H9 (cell line): ENCODE data around the gene OPHN1. TPM values are rescaled to one million over a fixed set of nuclear protein-coding genes. Genes with fewer than 3 reads are reported as not detected.

Experiments used
- DNase-seq: peaks from one replicate; pipeline ENCODE4 v3.0.0-alpha.2; 2017
- H2AFZ ChIP-seq: one replicate; pipeline ENCODE4 v1.6.1; 2013; ENCODE audit warnings: mild to moderate bottlenecking, low read length, control low read depth, moderate library complexity
- H2AK5ac ChIP-seq: 2 replicates; pipeline ENCODE4 v1.6.1; 2013; ENCODE audit warnings: low read length, control low read depth, mixed read lengths; ENCODE audit not compliant: insufficient read length
- H2BK120ac ChIP-seq: one replicate; pipeline ENCODE4 v1.6.1; 2013; ENCODE audit warnings: low read depth, mild to moderate bottlenecking, low read length, control low read depth, inconsistent platforms; ENCODE audit not compliant: poor library complexity, severe bottlenecking
- H2BK12ac ChIP-seq: 2 replicates; pipeline ENCODE4 v1.6.1; 2013; ENCODE audit warnings: low read length, control low read depth, mixed read lengths, low read depth; ENCODE audit not compliant: insufficient read length
- H2BK15ac ChIP-seq: 2 replicates; pipeline ENCODE4 v1.6.1; 2013; ENCODE audit warnings: low read depth, low read length, control low read depth
- H2BK20ac ChIP-seq: one replicate; pipeline ENCODE4 v1.6.1; 2013; ENCODE audit warnings: low read depth, mild to moderate bottlenecking, low read length, control low read depth, inconsistent platforms; ENCODE audit not compliant: poor library complexity, severe bottlenecking
- H2BK5ac ChIP-seq: 2 replicates; pipeline ENCODE4 v1.6.1; 2013; ENCODE audit warnings: low read length, control low read depth, mixed read lengths; ENCODE audit not compliant: insufficient read length
- H3K14ac ChIP-seq: 2 replicates; pipeline ENCODE4 v1.6.1; 2013; ENCODE audit warnings: low read length, control low read depth; ENCODE audit not compliant: insufficient read depth
- H3K18ac ChIP-seq: 2 replicates; pipeline ENCODE4 v1.6.1; 2013; ENCODE audit warnings: low read depth, mild to moderate bottlenecking, mixed read lengths, low read length, control low read depth; ENCODE audit not compliant: insufficient read length
- H3K23ac ChIP-seq: 2 replicates; pipeline ENCODE4 v1.6.1; 2013; ENCODE audit warnings: low read length, control low read depth, mixed read lengths, low read depth; ENCODE audit not compliant: insufficient read length
- H3K23me2 ChIP-seq: 2 replicates; pipeline ENCODE4 v1.6.1; 2013; ENCODE audit warnings: low read depth, mild to moderate bottlenecking, mixed read lengths, low read length, control low read depth; ENCODE audit not compliant: insufficient read length, poor library complexity, severe bottlenecking
- H3K27ac ChIP-seq: 2 replicates; pipeline ENCODE4 v1.5.1; 2013; ENCODE audit warnings: low read length, control low read depth, mixed read lengths, low read depth; ENCODE audit not compliant: insufficient read length
- H3K27me3 ChIP-seq: 2 replicates; pipeline ENCODE4 v1.6.1; 2013; ENCODE audit warnings: low read length, control low read depth, inconsistent platforms; ENCODE audit not compliant: insufficient read depth
- H3K4ac ChIP-seq: 2 replicates; pipeline ENCODE4 v1.6.1; 2013; ENCODE audit warnings: low read depth, mild to moderate bottlenecking, control low read depth, inconsistent platforms, low read length, moderate library complexity
- H3K4me1 ChIP-seq: 2 replicates; pipeline ENCODE4 v1.6.1; 2013; ENCODE audit warnings: low read length, control low read depth, inconsistent platforms; ENCODE audit not compliant: insufficient read depth
- H3K4me2 ChIP-seq: 2 replicates; pipeline ENCODE4 v1.6.1; 2013; ENCODE audit warnings: low read length, control low read depth, mixed read lengths; ENCODE audit not compliant: insufficient read length, insufficient read depth
- H3K56ac ChIP-seq: 2 replicates; pipeline ENCODE4 v1.6.1; 2013; ENCODE audit warnings: low read depth, mild to moderate bottlenecking, mixed read lengths, low read length, control low read depth; ENCODE audit not compliant: insufficient read length
- H3K79me1 ChIP-seq: 2 replicates; pipeline ENCODE4 v1.6.1; 2013; ENCODE audit warnings: low read depth, mild to moderate bottlenecking, moderate library complexity, low read length, control low read depth, inconsistent platforms; ENCODE audit not compliant: insufficient read depth, poor library complexity, severe bottlenecking
- H3K79me2 ChIP-seq: 2 replicates; pipeline ENCODE4 v1.6.1; 2013; ENCODE audit warnings: low read length, control low read depth, inconsistent platforms; ENCODE audit not compliant: insufficient read depth
- H3K9ac ChIP-seq: 2 replicates; pipeline ENCODE4 v1.6.1; 2013; ENCODE audit warnings: low read length, control low read depth, mixed read lengths; ENCODE audit not compliant: insufficient read length; ENCODE audit errors: extremely low read depth
- H3K9me3 ChIP-seq: one replicate; pipeline ENCODE4 v1.6.1; 2013; ENCODE audit warnings: low read depth, low read length, inconsistent platforms; ENCODE audit not compliant: control insufficient read depth
- H3T11ph ChIP-seq: one replicate; pipeline ENCODE4 v1.6.1; 2013; ENCODE audit warnings: mild to moderate bottlenecking, low read length, control low read depth, inconsistent platforms
- H4K20me1 ChIP-seq: one replicate; pipeline ENCODE4 v1.6.1; 2013; ENCODE audit not compliant: control insufficient read depth, insufficient read length, insufficient read depth
- H4K5ac ChIP-seq: 2 replicates; pipeline ENCODE4 v1.6.1; 2013; ENCODE audit warnings: low read depth, mild to moderate bottlenecking, mixed read lengths, low read length, control low read depth; ENCODE audit not compliant: insufficient read length
- H4K8ac ChIP-seq: replicated peaks from 2 replicates; pipeline ENCODE4 v1.6.1; 2013; ENCODE audit warnings: low read length, control low read depth, mixed read lengths, low read depth; ENCODE audit not compliant: insufficient read length
- H4K91ac ChIP-seq: 2 replicates; pipeline ENCODE4 v1.6.1; 2013; ENCODE audit warnings: low read depth, mild to moderate bottlenecking, moderate library complexity, mixed read lengths, low read length, control low read depth; ENCODE audit not compliant: insufficient read length
- H3K27ac Mint-ChIP-seq, 3 experiments: 2 replicates in 2 of 3; 3 replicates in 1 of 3; pipeline ENCODE4 v1.8.0; 2020 to 2021; ENCODE audit warnings: mixed read lengths in 3 of 3, mild to moderate bottlenecking in 1 of 3, moderate library complexity in 1 of 3
- H3K27me3 Mint-ChIP-seq: 2 replicates; pipeline ENCODE4 v1.8.0; 2021; ENCODE audit warnings: low read depth, mild to moderate bottlenecking, moderate library complexity, mixed read lengths
- H3K36me3 Mint-ChIP-seq, 3 experiments: 2 replicates in 2 of 3; 3 replicates in 1 of 3; pipeline ENCODE4 v1.8.0; 2020 to 2021; ENCODE audit warnings: low read depth in 3 of 3, mixed read lengths in 3 of 3; ENCODE audit not compliant: insufficient read depth in 1 of 3
- H3K4me1 Mint-ChIP-seq, 2 experiments: 2 replicates each; pipeline ENCODE4 v1.8.0; 2020; ENCODE audit warnings: mixed read lengths in 2 of 2
- H3K4me3 Mint-ChIP-seq, 2 experiments: 2 replicates in 1 of 2; 3 replicates in 1 of 2; pipeline ENCODE4 v1.8.0; 2020 to 2021; ENCODE audit warnings: mild to moderate bottlenecking in 2 of 2, mixed read lengths in 2 of 2, moderate library complexity in 1 of 2
- H3K9me3 Mint-ChIP-seq, 2 experiments: 2 replicates in 1 of 2; 3 replicates in 1 of 2; pipeline ENCODE4 v1.8.0; 2020; ENCODE audit warnings: mild to moderate bottlenecking in 2 of 2, mixed read lengths in 2 of 2, moderate library complexity in 1 of 2
- WGBS: extraction: QIAGEN DNeasy Blood & Tissue Kit; methylation state at CpG from one replicate; pipeline ENCODE4 v1.1.7; 2013; ENCODE audit warnings: missing lambda C conversion rate, low lambda C conversion rate, mixed read lengths; ENCODE audit not compliant: insufficient read length; ENCODE audit errors: extremely low coverage; 5-methylcytosine and 5-hydroxymethylcytosine counted together
- total RNA-seq: library from RNA; stranded (reverse); gene quantifications from 2 replicates; pipeline ENCODE4 v1.2.1, GENCODE V29; 2021
- TF ChIP-seq, protein P1 (sequence below): fragments of 200-600 bp; sonication (generic); conservative IDR thresholded peaks from 3 replicates; pipeline ENCODE4 v1.8.0; 2021; ENCODE audit warnings: antibody characterized with exemption, mild to moderate bottlenecking

The OPHN1 gene
- total RNA-seq, 1 experiment from 2014 or later: 1.5 TPM

DNA sequence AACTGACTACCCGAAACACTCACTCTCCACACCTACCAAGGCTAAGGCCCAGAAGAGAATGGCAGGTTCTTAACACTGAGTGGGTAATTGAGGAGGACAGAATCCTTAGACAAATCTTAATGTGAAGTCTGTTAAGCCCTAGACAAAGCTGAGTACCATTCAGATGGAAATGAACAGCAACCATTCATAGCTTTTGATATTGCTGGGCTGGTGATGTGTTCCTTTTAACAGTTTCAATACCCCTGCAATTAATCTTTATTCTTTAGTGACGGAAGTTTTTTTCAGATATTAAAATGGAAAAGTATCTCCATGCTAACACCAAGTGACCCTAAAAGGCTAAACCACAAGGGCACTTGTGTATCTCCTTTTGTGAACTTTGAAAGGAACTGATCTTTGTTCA lies 334.9 kb downstream of the OPHN1 start:
- Histone ChIP-seq H2AFZ (no peak overlapping the region), H3K56ac (no peak overlapping the region), H3K18ac (no peak overlapping the region), H3K4ac (no peak overlapping the region), H3T11ph (no peak overlapping the region), H2BK20ac (no peak overlapping the region), H4K20me1 (no peaks in the 10 kb centered on the region), H3K4me2 (no peak overlapping the region), H3K14ac (no peak overlapping the region), H3K79me2 (no peaks in the 10 kb centered on the region), H3K23ac (no peak overlapping the region), H2BK12ac (no peak overlapping the region), H3K23me2 (no peaks in the 10 kb centered on the region), H2BK120ac (no peak overlapping the region), H4K8ac (no peak overlapping the region), H3K27ac (no peak overlapping the region), H3K9me3 (peaks cover 58% of the 10 kb centered on the region), H2AK5ac (no peak overlapping the region), H4K5ac (no peak overlapping the region), H2BK15ac (no peak overlapping the region), H3K27me3 (no peaks in the 10 kb centered on the region), H3K4me1 (peaks cover 3% of the 10 kb centered on the region; the same call in 1 of the 2 replicates), H3K9ac (no peak overlapping the region), H2BK5ac (no peak overlapping the region), H3K79me1 (no peaks in the 10 kb centered on the region), H4K91ac (no peak overlapping the region)
- Mint-ChIP-seq H3K4me1 (peaks cover 11 to 21% of the 10 kb centered on the region in 2 experiments), H3K4me3 (no peak overlapping the region), H3K27me3 (no peaks in the 10 kb centered on the region), H3K27ac (no peak overlapping the region), H3K9me3 (peaks cover 68% of the 10 kb centered on the region in 2 experiments), H3K36me3 (peaks cover 0 to 5% (median 3%) of the 10 kb centered on the region in 3 experiments; a peak in 3 of 7 replicates)
- DNase-seq: no peak
- TF ChIP-seq, protein P1, sequence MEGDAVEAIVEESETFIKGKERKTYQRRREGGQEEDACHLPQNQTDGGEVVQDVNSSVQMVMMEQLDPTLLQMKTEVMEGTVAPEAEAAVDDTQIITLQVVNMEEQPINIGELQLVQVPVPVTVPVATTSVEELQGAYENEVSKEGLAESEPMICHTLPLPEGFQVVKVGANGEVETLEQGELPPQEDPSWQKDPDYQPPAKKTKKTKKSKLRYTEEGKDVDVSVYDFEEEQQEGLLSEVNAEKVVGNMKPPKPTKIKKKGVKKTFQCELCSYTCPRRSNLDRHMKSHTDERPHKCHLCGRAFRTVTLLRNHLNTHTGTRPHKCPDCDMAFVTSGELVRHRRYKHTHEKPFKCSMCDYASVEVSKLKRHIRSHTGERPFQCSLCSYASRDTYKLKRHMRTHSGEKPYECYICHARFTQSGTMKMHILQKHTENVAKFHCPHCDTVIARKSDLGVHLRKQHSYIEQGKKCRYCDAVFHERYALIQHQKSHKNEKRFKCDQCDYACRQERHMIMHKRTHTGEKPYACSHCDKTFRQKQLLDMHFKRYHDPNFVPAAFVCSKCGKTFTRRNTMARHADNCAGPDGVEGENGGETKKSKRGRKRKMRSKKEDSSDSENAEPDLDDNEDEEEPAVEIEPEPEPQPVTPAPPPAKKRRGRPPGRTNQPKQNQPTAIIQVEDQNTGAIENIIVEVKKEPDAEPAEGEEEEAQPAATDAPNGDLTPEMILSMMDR: no peak
- no CpG with 5 or more reads among the region's 2 CpGs for WGBS
